Kidney epithelial cell (primary cell): ENCODE data around the gene MAFG. TPM values are rescaled to one million over a fixed set of nuclear protein-coding genes. Genes with fewer than 3 reads are reported as not detected.

Source experiments
- DNase-seq: peaks from one replicate; pipeline ENCODE4 v3.0.0-alpha.2; 2010; ENCODE audit warnings: low read depth
- H3K27me3 ChIP-seq: 2 replicates; pipeline ENCODE4 v1.6.0; 2011; ENCODE audit warnings: low read length; ENCODE audit not compliant: control insufficient read depth, insufficient read depth
- H3K36me3 ChIP-seq: 2 replicates; pipeline ENCODE4 v1.5.1; 2011; ENCODE audit warnings: low read length; ENCODE audit not compliant: control insufficient read depth, insufficient read depth
- H3K4me3 ChIP-seq: 2 replicates; pipeline ENCODE4 v1.5.1; 2011; ENCODE audit warnings: low read depth, mild to moderate bottlenecking, control low read depth, low read length
- CTCF ChIP-seq: IDR thresholded peaks from 2 replicates; pipeline ENCODE4 v1.5.1; 2011; ENCODE audit warnings: mild to moderate bottlenecking, moderate library complexity, low read length, control low read depth, inconsistent platforms; ENCODE audit not compliant: insufficient read depth, poor library complexity, severe bottlenecking
- total RNA-seq: library from RNA; depleted of rRNA; stranded (reverse); fragments of >200 nt; gene quantifications from 2 replicates; pipeline ENCODE4 v1.2.3, GENCODE V29; 2015

Gene MAFG
- total RNA-seq, 1 donor from 2014 or later: 41.1 TPM

- no peak for DNase-seq
- Histone ChIP-seq H3K4me3 (no peak overlapping the region), H3K27me3 (peaks cover 71% of the 10 kb centered on the region), H3K36me3 (no peaks in the 10 kb centered on the region)
- no peak for TF ChIP-seq CTCF
Measured at GRCh38 chr17:81961521-81962498, 34.3 kb upstream of the MAFG start.

DNA sequence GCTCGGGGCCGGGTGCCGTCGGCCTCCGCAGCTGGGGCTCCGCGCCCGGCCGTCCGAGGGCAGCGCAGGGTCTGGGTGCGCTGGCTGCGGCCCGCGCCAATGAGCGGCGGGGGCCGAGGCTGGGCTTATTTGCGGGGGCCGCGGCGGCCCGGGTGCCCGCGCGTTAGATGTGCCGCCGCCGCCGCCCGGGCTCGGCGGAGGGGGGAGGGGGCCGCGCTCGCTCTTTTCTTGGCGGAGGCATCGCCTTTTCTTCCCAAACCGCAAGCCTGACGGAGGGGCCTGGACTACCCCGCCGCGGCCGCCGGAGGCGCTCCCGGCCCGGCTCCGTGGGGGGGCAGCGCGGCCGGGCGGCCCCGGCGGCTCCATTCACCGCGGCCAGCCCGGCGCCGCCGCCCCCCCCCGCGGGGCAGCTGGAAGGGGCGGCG is 33.6 kb upstream of the MAFG start, which contains the start of gene NOTUM:
NOTUM (minus strand) TSS at position 101 of the 425 bp plus-strand sequence. CDS start 278 bp downstream, outside the sequence.
- Histone ChIP-seq H3K4me3 (no peak within 1 kb of the TSS), H3K36me3 (no peaks in the 10 kb centered on the region), H3K27me3 (peaks cover 65% of the 10 kb centered on the region)
- no peak for TF ChIP-seq CTCF
- DNase-seq: no peak

- TF ChIP-seq CTCF: no peak
- no peaks in the 10 kb centered on the region for H3K36me3 ChIP-seq
- peaks cover 65% of the 10 kb centered on the region for H3K27me3 ChIP-seq
- no peak overlapping the region for H3K4me3 ChIP-seq
- no peak for DNase-seq
Measured at GRCh38 chr17:81960130-81960958, 32.8 kb upstream of the MAFG start.

DNA sequence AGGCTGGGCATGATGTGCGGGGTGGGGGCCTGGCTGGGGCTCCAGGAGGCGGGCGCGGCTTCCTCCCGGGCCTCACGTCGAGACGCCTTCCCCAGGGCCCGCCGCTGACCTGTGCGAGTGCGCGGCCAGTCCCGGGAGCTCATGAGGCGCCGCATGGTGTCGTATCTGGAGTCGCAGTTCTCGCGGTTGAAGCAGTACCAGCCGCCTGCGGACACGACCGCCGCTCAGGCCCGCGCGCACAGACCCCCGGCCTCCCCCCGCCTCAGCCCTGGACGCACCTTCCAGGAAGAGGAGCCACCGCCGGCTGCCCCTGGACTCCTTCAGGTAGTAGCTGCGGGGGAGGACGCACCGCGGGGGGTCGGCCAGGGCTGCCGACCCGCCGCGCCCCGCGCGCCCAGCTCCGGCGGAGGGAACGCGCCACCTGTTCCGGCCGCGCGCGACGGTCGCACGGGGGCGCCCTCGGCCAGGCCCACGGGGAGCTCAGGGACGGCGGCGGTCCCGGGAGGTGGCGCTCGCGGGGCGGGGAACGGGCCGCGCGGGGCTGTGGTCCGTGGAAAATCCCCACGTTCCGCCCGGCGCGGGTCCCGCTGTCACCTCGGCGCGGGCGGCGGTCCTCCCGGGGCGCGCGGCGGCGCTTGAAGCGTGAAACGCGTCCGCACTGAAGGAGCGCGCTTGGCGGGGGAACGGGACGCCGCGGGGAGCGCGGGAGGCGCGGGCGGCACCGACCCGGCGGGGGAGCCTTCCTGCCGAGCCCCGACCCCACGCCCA is 32.0 kb upstream of the MAFG start:
- peak; percentile 7 for TF ChIP-seq CTCF
- H3K36me3 ChIP-seq: no peaks in the 10 kb centered on the region
- peaks cover 65% of the 10 kb centered on the region for H3K27me3 ChIP-seq
- DNase-seq: no peak
- no peak overlapping the region for H3K4me3 ChIP-seq

DNA sequence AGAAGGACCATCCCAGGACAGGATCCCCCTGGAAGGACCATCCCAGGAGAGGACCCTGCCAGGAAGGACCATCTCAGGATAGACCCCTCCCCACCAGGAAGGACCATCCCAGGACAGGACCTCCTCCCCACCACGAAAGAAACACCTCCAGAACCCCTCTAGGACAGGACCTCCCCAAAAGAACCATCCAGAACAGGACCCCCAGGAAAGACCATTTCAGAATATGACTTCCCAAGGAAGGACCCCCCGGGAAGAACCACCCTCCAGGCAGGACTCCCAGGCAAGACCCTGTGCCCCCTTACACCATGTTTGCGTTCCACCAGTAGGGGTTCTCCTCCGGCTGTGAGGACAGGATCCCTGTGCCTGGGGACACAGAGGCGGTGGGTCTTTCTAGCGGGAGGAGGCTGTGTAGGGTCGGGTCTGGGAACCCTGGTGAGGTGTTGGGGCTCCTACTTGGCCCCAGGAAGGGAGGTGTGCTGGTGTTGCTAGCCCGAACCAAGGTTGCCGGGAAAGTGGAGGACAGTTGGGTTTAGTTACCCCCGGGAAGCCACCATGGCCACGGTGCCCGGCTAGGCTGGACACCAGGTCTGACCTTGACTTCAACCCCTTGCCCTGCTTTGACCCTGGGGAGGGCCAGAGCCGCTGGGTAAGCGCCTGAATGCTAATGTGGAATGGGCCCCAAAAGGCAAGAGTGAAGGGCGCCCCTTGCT is 31.3 kb upstream of the MAFG start:
- DNase-seq: no peak
- Histone ChIP-seq H3K27me3 (peaks cover 57% of the 10 kb centered on the region), H3K36me3 (no peaks in the 10 kb centered on the region), H3K4me3 (no peak overlapping the region)
- TF ChIP-seq CTCF: no peak
